Activated CD4-positive, alpha-beta T cell treated with anti-CD3 and anti-CD28 coated beads, Interleukin-2, amount 10 ng/mL, durations not matched to agents 7 days and 5 days (primary cell): ENCODE measurements around the gene P2RX2. TPM values are rescaled to one million over a fixed set of nuclear protein-coding genes. Genes with fewer than 3 reads are reported as not detected.

ENCODE experiments used
- microRNA-seq: library from miRNA; unstranded; fragments of <30 nt; microRNA quantifications from one replicate; pipeline ENCODE4 v1.2.0, GENCODE V29; 2021; ENCODE audit warnings: borderline microRNAs expressed, borderline replicate concordance
- total RNA-seq, 2 experiments: library from RNA; stranded (reverse); gene quantifications; one replicate each; pipeline ENCODE4 v1.2.3, GENCODE V29; 2021

The P2RX2 gene
- total RNA-seq, 2 experiments from 2014 or later = not detected

Small RNAs within 50 kb of the gene (microRNA-seq; reads per million reads assigned to microRNA genes)
- gene MIR6763 = not detected

Other genes with a start within 250 kb of the P2RX2 start
- 10 to 100 TPM; 49.8 to 51.1 TPM for gene FBRSL1, start 128.6 kb upstream of the P2RX2 start, total RNA-seq
- gene LRCOL1, start 8.2 kb upstream of the P2RX2 start, total RNA-seq = not detected
- 100 to 1,000 TPM; 167 to 176 TPM for gene POLE, start 68.6 kb downstream of the P2RX2 start, total RNA-seq
- 10 to 100 TPM; 35.9 to 38.9 TPM for gene PXMP2, start 68.8 kb downstream of the P2RX2 start, total RNA-seq
- gene PGAM5, start 92.1 kb downstream of the P2RX2 start, total RNA-seq = 10 to 100 TPM; 46.4 to 48.7 TPM
- gene ANKLE2, start 143.1 kb downstream of the P2RX2 start, total RNA-seq = 10 to 100 TPM; 86.6 to 95.5 TPM
- 10 to 100 TPM; 43.9 to 51.4 TPM for gene GOLGA3, start 210.1 kb downstream of the P2RX2 start, total RNA-seq